ENCODE results near the gene CREB3L2. TPM values are rescaled to one million over a fixed set of nuclear protein-coding genes. Genes with fewer than 3 reads are reported as not detected.
A peak's percentile ranks its signal among the peaks of the same experiment; 100 is the strongest.

The CREB3L2 gene
- total and polyA plus RNA-seq, 2 donors (not counting 1 experiment from before 2014, with no cell fraction given), result 39.3 to 63.7 TPM

DNA sequence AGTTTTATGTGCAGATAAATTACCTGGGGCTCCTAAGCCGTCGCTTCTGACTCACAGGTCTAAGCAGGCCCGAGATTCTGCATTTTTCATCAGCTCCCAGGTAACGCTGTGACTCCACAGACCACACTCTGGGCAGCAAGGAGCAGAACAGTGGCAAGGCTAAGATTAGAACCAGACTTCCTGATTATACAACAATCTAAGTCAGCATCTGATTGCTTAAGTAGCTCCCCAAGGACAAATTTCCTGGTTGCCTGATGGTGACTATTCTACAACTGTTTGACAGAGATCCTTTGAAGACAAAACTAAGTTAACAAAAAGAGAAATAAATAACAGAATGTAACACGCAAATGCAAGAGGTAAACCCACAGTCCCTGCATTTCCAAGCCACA is 69.0 kb downstream of the CREB3L2 start:
- Histone ChIP-seq H3K9me3 (ENCODE audit: control insufficient read depth, insufficient read depth, low read depth, low read length) (no peaks in the 10 kb centered on the region), H4K20me1 (ENCODE audit: control insufficient read depth, extremely low read depth, insufficient read depth, low read length) (no peaks in the 10 kb centered on the region), H3K27me3 (ENCODE audit: control insufficient read depth, insufficient read depth, low read length) (no peaks in the 10 kb centered on the region), H3K4me2 (ENCODE audit: extremely low read depth, insufficient read depth, low read length) (peak overlapping the region; percentile 28), H2AFZ (ENCODE audit: low read length) (no peak overlapping the region), H3K9ac (ENCODE audit: insufficient read depth, low read length) (no peak overlapping the region), H3K4me1 (ENCODE audit: control insufficient read depth, extremely low read depth, insufficient read depth, low read length) (peaks cover 50% of the 10 kb centered on the region), H3K36me3 (ENCODE audit: control insufficient read depth, insufficient read depth, low read length) (no peaks in the 10 kb centered on the region), H3K4me3 (replicated peaks in 1 of 4; ENCODE audit: control extremely low read depth in 1 of 4, insufficient read depth in 1 of 4, low read depth in 3 of 4, low read length in 4 of 4) (no peak overlapping the region), H3K27ac (ENCODE audit: insufficient read depth, low read length) (peak overlapping the region; percentile 79), H3K79me2 (ENCODE audit: control insufficient read depth, insufficient read depth, low read length) (peaks cover 71% of the 10 kb centered on the region)
- TF ChIP-seq, protein P1, sequence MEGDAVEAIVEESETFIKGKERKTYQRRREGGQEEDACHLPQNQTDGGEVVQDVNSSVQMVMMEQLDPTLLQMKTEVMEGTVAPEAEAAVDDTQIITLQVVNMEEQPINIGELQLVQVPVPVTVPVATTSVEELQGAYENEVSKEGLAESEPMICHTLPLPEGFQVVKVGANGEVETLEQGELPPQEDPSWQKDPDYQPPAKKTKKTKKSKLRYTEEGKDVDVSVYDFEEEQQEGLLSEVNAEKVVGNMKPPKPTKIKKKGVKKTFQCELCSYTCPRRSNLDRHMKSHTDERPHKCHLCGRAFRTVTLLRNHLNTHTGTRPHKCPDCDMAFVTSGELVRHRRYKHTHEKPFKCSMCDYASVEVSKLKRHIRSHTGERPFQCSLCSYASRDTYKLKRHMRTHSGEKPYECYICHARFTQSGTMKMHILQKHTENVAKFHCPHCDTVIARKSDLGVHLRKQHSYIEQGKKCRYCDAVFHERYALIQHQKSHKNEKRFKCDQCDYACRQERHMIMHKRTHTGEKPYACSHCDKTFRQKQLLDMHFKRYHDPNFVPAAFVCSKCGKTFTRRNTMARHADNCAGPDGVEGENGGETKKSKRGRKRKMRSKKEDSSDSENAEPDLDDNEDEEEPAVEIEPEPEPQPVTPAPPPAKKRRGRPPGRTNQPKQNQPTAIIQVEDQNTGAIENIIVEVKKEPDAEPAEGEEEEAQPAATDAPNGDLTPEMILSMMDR (conservative IDR thresholded peaks at IDR 0.05 in 1 of 2, IDR thresholded peaks at IDR 0.05 in 1 of 2; ENCODE audit: low read depth in 1 of 2, low read length in 2 of 2), result no peak
- TF ChIP-seq EZH2 (IDR thresholded peaks at IDR 0.05; ENCODE audit: low read length, missing control alignments), result no peak
- peak; percentile 49 to 69 for DNase-seq (ENCODE audit: low read depth in 2 of 2)

DNA sequence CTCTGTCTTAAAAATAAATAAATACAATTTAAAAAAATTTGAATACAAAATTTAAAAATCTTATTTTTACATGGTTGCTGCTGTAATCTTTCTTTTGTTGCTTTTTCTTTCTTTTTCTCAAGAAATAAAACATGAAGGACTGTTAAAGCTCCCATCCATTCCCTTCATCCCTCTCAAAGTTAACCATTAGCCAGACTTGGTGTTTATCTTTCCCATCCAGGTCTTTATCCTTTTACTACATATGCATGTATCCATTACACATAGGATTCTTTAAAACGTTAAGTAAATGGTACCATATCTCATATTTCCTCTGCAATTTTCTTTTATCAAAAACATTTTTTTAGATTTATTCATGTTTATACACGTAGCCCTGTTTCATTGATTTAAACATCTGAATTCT is 70.1 kb downstream of the CREB3L2 start:
- TF ChIP-seq, protein P1 (conservative IDR thresholded peaks at IDR 0.05 in 1 of 2, IDR thresholded peaks at IDR 0.05 in 1 of 2; ENCODE audit: low read depth in 1 of 2, low read length in 2 of 2), result no peak
- TF ChIP-seq EZH2 (IDR thresholded peaks at IDR 0.05; ENCODE audit: low read length, missing control alignments), result no peak
- Histone ChIP-seq H3K9ac (ENCODE audit: insufficient read depth, low read length) (no peak overlapping the region), H3K79me2 (ENCODE audit: control insufficient read depth, insufficient read depth, low read length) (peaks cover 71% of the 10 kb centered on the region), H3K36me3 (ENCODE audit: control insufficient read depth, insufficient read depth, low read length) (no peaks in the 10 kb centered on the region), H3K27ac (ENCODE audit: insufficient read depth, low read length) (no peak overlapping the region), H3K4me1 (ENCODE audit: control insufficient read depth, extremely low read depth, insufficient read depth, low read length) (peaks cover 44% of the 10 kb centered on the region), H3K9me3 (ENCODE audit: control insufficient read depth, insufficient read depth, low read depth, low read length) (no peaks in the 10 kb centered on the region), H2AFZ (ENCODE audit: low read length) (no peak overlapping the region), H3K4me2 (ENCODE audit: extremely low read depth, insufficient read depth, low read length) (no peak overlapping the region), H3K4me3 (replicated peaks in 1 of 4; ENCODE audit: control extremely low read depth in 1 of 4, insufficient read depth in 1 of 4, low read depth in 3 of 4, low read length in 4 of 4) (no peak overlapping the region), H3K27me3 (ENCODE audit: control insufficient read depth, insufficient read depth, low read length) (no peaks in the 10 kb centered on the region), H4K20me1 (ENCODE audit: control insufficient read depth, extremely low read depth, insufficient read depth, low read length) (no peaks in the 10 kb centered on the region)
- DNase-seq (ENCODE audit: low read depth in 2 of 2), result no peak

DNA sequence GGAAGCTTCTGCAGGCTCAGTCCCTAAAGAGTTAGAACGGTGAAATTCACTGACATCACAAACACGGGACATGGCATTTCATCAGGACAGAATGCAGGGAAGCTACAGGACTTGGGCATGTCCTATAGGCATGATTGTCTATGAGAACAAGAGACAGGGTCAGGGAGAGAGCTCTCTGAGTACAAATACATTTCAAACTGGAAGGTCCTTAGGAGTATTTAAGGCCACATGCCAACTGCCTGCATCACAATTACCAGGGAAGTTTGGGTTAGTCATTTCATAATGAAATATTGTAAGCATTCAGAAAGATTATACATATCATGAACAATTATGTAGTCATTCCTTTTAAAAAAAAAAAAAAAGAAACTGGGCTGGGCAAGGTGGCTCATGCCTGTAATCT is 71.3 kb downstream of the CREB3L2 start:
- peak; percentile 88 to 90 for DNase-seq (ENCODE audit: low read depth in 2 of 2)
- H3K9ac ChIP-seq (ENCODE audit: insufficient read depth, low read length), result no peak overlapping the region
- H3K27ac ChIP-seq (ENCODE audit: insufficient read depth, low read length), result peak overlapping the region; percentile 78
- H3K4me3 ChIP-seq (replicated peaks in 1 of 4; ENCODE audit: control extremely low read depth in 1 of 4, insufficient read depth in 1 of 4, low read depth in 3 of 4, low read length in 4 of 4), result no peak overlapping the region
- H3K79me2 ChIP-seq (ENCODE audit: control insufficient read depth, insufficient read depth, low read length), result peaks cover 66% of the 10 kb centered on the region
- H3K27me3 ChIP-seq (ENCODE audit: control insufficient read depth, insufficient read depth, low read length), result no peaks in the 10 kb centered on the region
- H4K20me1 ChIP-seq (ENCODE audit: control insufficient read depth, extremely low read depth, insufficient read depth, low read length), result no peaks in the 10 kb centered on the region
- H3K9me3 ChIP-seq (ENCODE audit: control insufficient read depth, insufficient read depth, low read depth, low read length), result no peaks in the 10 kb centered on the region
- peak overlapping the region; percentile 28 for H3K4me2 ChIP-seq (ENCODE audit: extremely low read depth, insufficient read depth, low read length)
- no peaks in the 10 kb centered on the region for H3K36me3 ChIP-seq (ENCODE audit: control insufficient read depth, insufficient read depth, low read length)
- no peak for TF ChIP-seq EZH2 (IDR thresholded peaks at IDR 0.05; ENCODE audit: low read length, missing control alignments)
- TF ChIP-seq, protein P1 (conservative IDR thresholded peaks at IDR 0.05 in 1 of 2, IDR thresholded peaks at IDR 0.05 in 1 of 2; ENCODE audit: low read depth in 1 of 2, low read length in 2 of 2), result no peak
- H2AFZ ChIP-seq (ENCODE audit: low read length), result no peak overlapping the region
- H3K4me1 ChIP-seq (ENCODE audit: control insufficient read depth, extremely low read depth, insufficient read depth, low read length), result peaks cover 33% of the 10 kb centered on the region

All from fibroblast of lung (primary cell).